LNCAP (cell line): ENCODE measurements around the gene NBAS.

Experiments used
- TF ChIP-seq, protein P1 (sequence below): fragments of 450-650 bp; IDR thresholded peaks from 2 replicates; pipeline ENCODE4 v1.5.1; 2017; ENCODE audit warnings: mild to moderate bottlenecking

Gene NBAS

DNA sequence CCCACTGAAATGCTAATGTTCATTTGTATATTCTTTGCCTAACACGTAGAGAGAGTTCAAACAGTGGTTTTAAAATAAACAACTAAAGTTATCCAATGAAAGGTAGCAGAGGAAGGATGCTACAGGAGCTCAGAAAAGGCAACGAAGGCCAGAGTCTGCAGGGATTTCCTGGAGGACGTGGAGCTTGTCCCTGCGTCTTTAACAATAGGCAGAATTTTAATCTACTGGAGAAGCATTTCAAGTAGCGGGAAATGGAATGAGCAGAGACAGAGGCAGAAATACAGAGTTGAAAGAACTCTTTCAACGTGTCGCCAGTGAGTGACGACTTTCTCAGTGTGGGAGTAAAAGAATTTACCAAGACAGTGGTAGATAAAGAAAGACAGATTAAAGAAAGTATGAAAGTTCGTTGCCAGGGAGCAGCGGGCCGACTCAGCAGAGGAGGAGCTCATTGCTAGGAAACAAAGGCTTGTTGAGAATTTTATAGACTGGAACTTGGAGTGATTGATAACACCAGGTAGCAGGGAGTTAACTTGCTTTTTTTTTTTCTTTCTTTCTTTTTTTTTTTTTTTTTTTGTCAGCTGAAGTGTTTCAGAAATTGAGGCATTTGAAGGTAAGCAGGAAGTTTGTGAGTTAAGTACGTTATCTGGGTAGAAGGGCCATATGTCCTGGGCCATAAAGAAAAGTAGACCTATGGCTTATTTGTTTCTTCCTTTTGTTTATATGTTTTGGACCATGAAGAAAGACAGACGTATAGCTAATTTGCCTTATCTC lies 625 bp upstream of the NBAS start:
- TF ChIP-seq, protein P1, sequence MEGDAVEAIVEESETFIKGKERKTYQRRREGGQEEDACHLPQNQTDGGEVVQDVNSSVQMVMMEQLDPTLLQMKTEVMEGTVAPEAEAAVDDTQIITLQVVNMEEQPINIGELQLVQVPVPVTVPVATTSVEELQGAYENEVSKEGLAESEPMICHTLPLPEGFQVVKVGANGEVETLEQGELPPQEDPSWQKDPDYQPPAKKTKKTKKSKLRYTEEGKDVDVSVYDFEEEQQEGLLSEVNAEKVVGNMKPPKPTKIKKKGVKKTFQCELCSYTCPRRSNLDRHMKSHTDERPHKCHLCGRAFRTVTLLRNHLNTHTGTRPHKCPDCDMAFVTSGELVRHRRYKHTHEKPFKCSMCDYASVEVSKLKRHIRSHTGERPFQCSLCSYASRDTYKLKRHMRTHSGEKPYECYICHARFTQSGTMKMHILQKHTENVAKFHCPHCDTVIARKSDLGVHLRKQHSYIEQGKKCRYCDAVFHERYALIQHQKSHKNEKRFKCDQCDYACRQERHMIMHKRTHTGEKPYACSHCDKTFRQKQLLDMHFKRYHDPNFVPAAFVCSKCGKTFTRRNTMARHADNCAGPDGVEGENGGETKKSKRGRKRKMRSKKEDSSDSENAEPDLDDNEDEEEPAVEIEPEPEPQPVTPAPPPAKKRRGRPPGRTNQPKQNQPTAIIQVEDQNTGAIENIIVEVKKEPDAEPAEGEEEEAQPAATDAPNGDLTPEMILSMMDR: no peak

DNA sequence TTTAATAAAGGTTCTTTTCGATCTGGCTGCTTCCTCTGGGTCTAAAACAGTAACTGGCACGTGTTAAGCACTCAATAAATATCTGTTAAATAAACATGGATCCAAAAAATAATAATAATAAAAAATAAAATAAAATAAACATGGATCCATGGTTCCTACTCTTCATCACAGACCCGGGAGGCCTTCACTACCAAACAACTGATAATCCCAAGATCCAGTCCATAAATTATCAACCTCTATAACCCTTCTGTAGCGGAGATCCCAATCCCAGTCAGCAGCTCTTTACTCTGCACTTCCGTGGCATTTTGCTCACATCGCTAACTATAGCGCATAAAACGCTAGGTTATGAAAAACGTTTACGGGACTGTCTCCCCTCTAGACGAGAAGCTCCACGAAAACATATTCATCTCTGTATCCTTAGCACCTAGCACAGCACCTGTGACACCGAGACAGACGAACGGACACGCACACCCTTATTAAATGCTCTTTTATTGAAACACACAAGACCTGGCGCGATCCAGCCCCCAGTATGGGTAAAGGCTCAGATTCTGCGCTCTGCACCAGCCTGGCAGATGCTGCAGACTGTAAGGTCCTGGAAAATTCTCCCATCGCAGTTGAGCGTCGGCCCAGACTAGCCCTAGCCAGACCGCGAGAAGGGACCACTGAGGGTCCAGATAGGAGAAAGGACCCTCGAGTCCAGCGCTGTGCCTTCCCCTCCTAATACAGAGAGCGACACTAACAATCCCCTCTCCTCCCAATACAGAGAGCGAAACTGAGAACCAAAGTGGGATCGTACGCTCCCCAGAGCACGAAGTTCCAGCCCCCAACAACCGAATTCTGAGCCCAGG lies 770 bp downstream of the NBAS start:
- TF ChIP-seq, protein P1: no peak

DNA sequence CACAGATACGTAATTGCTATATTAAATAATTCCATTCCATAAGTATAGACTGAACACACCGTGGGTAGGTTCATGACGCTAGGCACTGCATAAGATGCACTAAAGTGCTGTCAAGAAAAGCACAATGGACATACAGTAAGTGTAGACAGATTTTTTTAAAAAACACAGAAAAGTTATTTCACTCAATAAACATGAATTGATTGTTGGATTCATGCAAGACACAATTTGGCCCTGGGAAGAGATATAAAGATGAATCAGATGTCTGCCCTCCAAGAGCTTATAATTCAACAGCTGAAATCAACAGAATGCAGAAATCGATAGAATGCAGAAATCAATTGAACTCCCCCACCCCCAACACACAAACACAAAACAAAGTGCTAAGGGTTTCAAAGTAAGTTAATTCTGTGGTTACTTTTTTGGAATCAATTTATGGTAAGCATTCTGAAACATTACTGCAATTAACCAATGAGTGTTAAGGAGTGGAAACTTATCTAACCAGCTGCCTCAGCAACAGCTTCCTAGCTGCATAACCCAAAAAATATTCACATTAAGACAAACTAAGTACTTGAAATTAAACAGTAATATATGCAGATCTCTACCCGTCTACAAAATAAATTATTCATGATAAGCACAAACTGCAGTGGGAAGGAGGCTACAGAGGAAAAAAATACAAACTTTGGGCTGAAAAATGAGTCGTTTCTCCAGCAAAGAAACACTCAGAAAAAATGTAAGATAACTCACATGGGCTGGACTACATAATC lies 1.6 kb downstream of the NBAS start:
- TF ChIP-seq, protein P1: no peak

DNA sequence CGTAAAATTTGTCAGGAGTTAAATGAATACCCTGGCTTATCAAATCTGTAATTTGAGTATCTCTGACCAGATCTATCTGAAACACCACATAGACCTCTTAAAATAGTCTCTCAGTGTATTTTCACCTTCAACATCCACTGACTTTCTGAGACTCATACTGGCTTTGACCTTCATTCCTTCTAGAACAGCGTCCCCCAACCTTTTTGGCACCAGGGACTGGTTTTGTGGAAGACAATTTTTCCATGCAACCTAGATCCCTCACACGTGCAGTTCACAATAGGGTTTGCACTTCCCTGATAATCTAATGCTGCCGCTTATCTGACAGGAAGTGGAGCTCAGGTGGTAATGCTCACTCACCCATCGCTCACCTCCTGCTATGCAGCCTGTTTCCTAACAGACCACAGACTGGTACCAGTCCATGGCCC lies 3.2 kb downstream of the NBAS start:
- TF ChIP-seq, protein P1: no peak

DNA sequence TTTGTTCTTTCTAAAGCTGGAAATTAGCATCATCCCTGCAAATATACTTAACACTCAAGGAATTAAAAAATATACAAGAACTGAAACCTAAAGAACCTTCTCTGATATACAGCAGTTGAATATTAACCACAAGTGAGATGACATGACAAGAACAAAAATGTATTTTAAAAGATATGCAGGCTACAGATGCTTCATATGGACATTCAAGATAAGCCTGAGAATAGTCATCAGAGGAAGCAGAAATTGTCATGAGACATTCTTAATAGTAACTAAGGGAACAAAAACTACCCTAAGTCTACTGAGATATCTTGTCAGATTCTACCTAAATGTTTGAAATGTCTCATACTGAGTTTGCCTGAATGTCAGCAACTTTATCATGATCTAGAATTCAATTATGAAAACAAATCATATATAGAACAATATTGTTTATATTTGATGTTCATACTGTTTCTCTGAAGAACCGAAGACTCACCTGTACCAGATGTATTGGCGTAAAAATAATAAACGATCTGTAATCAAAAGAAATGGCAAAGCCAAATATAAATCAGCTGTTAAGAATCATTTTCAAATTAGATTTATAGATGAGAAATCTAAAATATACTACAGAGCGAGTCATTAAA lies 4.7 kb downstream of the NBAS start:
- TF ChIP-seq, protein P1: no peak

DNA sequence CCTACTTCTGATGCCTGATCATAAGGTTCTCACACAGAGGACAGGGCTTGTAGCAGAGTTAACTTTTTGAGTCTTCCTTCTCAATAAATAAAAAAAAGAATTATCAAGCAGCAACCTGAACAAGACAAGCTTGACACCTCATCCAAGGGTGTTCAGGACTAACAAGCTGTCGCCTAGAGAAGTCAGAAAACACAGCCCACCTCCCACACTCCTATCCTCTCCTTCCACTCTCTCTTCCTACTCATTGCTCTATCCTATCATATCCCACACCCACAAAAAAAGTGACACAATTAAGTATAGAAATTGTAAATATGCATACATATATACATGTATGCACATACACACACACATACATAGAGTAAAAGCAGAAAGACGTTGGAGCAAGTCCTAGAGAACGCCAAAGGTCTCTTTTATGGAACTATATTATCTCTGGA lies 5.4 kb downstream of the NBAS start:
- TF ChIP-seq, protein P1: no peak
